Measurements from ENCODE around the gene SLC1A3.

The SLC1A3 gene

DNA sequence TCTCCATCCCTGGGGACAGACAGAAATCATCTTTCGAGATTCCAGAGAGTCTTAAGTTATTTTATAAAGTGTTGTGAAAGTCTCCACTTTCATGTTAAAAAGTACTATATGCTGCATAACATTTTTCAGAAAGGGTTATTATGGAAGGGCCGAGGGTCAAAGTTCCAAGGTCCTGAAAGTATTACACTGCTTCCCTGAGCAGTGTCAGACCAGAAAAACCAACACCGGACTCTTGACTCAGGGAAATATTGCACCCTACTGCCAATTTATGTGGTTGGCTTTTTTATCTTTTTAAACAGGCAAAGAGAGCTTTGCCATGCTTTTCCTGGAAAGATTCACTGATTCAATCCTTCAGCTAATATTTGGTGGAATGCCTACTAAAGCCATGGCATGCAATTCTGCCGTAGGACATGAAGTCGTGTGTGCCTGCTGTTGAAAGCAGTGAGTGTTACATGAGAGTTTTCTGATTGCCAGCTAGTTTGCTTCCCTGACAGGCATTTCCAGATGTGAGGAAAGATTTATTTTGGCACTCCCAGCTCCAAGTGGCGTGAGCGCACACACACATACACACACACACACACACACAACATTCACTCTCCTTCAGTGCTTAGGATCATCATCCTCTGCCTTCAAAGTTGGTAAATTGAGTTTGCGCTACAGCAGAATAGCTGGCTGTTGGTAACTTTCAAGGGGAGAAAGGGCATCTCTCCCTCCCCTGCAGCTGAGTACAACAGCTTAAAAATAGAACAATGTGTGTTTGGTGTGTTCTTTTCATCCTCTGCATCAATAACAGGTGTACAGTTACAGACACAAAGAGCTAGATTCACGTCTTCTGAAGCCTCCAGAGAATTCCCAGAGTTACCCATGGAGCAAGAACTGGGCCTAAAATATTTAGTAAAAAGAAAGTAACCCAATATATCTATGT lies 45.6 kb downstream of the SLC1A3 start:
- Histone ChIP-seq H3K27ac (peak overlapping the region in 5 of 21 experiments; percentile 2 to 37 (median 15)), H3K4me3 (no peak overlapping the region)

DNA sequence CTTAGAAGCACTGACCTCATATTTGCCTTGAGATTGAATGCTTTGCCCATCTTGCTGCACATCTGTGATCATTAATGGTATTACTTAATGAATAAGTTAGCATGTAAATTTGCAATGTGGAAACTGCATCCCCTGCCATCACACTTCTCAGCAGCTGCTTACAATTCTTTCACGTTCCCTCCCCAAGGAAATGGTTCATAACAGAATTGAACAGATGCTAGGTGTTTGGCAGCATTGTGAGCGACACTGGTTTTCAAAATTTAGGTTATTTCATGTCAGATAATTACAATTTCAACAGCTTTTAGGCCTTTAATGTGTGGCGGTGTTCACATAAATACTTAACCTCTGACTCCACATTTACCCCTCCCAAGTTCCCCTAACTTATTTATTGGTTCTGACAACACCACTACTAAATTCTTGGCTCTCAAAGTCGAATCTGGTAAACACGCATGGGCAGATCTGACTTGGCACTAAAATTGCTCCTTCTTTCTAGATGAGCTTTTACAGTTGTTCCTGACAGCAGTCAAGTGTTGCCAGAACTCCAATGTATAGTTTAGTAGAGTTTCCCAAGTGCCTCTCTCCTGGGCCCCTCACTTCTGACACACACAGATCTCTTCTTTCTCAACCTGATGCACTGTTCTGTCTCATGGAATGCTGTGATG lies 46.8 kb downstream of the SLC1A3 start:
- H3K27ac ChIP-seq: no peak overlapping the region

GRCh38 chr5:36654564-36654963 lies 48.2 kb downstream of the SLC1A3 start:
- peak overlapping the region in 3 of 21 experiments; percentile 22 to 30 (median 24) for H3K27ac ChIP-seq
- H3K4me3 ChIP-seq: no peak overlapping the region

More for the DNA sequence above, 46.8 kb downstream of the SLC1A3 start:
- no peak overlapping the region for H3K4me3 ChIP-seq

GRCh38 chr5:36655161-36655560 lies 48.8 kb downstream of the SLC1A3 start:
- peak overlapping the region in 4 of 21 experiments; percentile 22 to 50 (median 27) for H3K27ac ChIP-seq
- H3K4me3 ChIP-seq: no peak overlapping the region

- H3K27ac ChIP-seq: peak overlapping the region in 4 of 21 experiments; percentile 9 to 56 (median 50)
- H3K4me3 ChIP-seq: no peak overlapping the region
These were observed 50.1 kb downstream of the SLC1A3 start for GRCh38 chr5:36656556-36656955.

GRCh38 chr5:36657563-36657995 lies 51.2 kb downstream of the SLC1A3 start:
- no peak overlapping the region for H3K4me3 ChIP-seq

DNA sequence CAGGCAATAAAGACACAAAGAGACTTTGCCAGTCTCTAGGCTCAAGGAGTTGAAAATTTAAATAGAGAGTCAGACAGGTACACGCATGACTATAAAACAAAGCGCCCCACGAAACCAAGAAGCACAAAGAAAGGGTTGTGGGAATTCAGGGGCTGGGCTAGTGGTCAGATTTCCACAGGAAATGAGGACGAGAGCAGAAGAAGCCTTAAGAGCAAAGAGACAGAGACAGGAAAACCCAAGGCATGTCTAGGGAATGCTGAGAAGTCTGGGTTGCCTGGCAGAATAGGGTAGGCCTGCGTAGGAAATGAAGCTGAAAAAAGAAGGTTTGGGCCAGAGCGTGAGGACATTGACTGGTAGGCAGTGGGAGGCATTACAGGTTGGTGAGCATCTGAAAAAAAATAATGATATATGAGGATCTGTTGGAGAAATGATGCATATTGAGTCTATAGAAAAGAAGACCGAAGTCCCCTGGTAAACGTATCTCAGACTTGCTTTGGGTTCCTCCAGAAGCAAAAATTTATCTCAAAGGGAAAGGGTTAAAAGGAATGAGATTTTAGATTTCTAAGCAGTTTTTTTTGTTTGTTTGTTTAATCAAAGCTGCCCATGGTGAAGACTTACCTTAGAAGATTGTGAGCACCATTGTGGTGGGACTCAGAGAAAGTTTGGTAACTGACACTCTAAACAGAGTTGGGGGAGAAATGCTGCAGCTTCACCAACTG lies 51.8 kb downstream of the SLC1A3 start:
- H3K4me3 ChIP-seq: no peak overlapping the region
- peak overlapping the region in 17 of 21 experiments; percentile 30 to 87 (median 64) for H3K27ac ChIP-seq

More at GRCh38 chr5:36657563-36657995, 51.2 kb downstream of the SLC1A3 start:
- H3K27ac ChIP-seq: peak overlapping the region in 17 of 21 experiments; percentile 30 to 87 (median 64)

DNA sequence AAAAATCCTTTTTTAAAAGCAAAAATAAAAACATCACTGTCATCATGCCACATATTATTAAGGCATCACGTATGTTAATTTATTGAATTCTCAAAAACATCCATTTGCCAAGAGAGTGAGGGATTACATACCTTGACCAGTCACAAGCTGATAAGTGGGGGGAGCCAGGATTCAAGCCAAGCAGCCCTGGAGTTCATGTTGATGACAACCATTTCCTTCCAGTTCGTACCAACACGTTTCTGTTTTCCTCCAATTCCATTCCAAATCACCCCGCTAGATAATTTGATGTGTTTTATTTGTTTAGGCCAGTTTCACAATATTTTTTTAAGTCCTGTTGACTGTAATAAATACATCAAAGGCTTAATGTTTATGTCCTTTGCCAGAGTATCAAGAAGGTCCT lies 53.0 kb downstream of the SLC1A3 start:
- H3K27ac ChIP-seq: peak overlapping the region in 2 of 21 experiments; percentile 80
- no peak overlapping the region for H3K4me3 ChIP-seq

DNA sequence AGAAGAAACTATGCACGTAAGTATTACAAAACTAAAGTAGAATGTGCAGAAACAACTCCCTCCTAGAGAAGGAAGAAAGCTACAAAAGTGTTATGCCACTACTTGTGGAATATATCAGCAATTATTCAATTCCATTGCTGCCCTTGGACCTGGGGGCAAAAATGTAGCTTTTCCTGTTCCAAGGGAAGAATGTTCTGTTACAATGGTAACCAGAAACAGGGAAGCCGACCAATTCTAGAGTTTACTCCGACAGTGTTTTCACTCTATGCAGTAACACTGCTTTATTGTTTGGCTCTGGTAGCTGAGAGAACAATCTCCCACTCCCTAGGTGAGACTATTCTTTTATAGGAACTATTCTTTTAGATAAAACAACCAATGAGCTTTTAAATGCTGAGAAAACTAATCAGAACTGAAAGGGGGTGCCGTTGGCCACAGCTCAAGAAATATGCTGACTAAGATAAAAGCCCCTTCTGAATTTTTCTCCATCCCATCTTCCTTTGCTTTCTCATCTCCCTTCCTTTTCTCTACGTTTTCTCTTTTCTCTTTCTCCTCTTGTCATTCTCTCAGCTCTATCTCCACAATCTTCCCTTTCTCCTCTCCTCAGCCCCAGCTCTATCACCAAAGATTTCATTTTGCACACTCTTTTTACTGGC lies 54.1 kb downstream of the SLC1A3 start:
- H3K27ac ChIP-seq: no peak overlapping the region

GRCh38 chr5:36661456-36662220 lies 55.2 kb downstream of the SLC1A3 start:
- H3K27ac ChIP-seq: no peak overlapping the region
- no peak overlapping the region for H3K4me3 ChIP-seq

More for the DNA sequence above, 54.1 kb downstream of the SLC1A3 start:
- no peak overlapping the region for H3K4me3 ChIP-seq

GRCh38 chr5:36662291-36662851 lies 56.0 kb downstream of the SLC1A3 start:
- Histone ChIP-seq H3K4me3 (no peak overlapping the region), H3K27ac (no peak overlapping the region)

- no peak overlapping the region for H3K27ac ChIP-seq
- no peak overlapping the region for H3K4me3 ChIP-seq
These were observed 58.4 kb downstream of the SLC1A3 start for GRCh38 chr5:36664766-36665165.

GRCh38 chr5:36665628-36666027 lies 59.2 kb downstream of the SLC1A3 start:
- Histone ChIP-seq H3K4me3 (no peak overlapping the region), H3K27ac (peak overlapping the region in 1 of 21 experiments; percentile 29)

DNA sequence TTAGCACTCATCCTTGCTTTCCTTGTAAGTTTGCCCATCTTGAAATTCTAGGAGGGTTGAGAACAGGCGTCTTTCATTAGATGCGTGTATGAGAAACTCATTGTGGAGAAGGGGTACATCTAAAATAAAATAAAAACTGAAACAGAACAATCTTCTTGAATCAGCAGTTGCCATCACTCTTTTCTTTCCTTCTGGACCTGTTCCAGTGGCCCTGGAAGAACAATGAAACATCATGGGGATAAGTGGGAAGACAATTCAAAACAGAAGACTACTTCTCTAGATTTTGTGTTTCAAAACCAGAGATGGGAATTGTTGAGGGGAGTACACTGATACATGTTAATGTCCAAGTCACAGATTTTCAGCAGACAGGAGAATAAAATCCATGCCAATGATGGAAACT lies 59.9 kb downstream of the SLC1A3 start:
- no peak overlapping the region for H3K4me3 ChIP-seq
- peak overlapping the region in 2 of 21 experiments; percentile 9 to 29 for H3K27ac ChIP-seq

DNA sequence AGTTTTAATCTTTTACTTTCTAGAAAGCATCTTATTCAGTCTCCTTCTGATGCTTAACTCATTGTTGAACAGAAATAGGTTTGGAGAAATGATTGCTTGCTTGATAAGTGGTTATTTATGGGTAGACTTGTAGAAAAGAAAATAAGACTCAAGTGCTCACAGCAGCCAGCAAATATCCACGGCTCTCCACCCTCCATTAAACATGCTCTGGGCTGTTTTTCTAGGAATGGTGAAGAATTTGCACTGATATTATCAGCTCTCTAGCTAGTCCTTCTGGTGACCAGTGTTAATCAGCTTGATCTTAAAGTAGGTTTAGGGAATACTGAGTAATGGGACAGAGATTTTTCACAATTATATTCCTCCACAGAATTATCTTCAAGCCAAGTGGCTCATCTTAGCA lies 60.6 kb downstream of the SLC1A3 start:
- H3K4me3 ChIP-seq: no peak overlapping the region
- H3K27ac ChIP-seq: peak overlapping the region in 1 of 21 experiments; percentile 9

DNA sequence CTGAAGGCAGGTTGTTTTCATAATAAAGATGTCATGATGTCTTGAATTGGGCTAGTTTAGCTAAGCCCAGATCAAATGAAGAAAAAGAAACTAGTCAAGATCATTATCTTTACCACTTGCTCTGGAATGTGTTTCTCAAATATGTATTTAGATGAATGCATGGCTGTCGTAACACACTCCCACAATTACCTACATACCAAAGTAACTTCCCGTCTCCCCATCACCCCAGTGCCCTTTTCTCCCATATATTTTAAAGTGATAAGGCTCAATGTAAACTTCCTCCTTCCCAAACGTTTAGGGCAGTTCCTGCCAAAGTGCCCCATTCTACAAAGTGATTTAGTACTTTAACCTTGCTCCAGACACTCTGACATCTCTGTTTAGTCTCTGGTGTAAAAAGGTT lies 61.4 kb downstream of the SLC1A3 start:
- H3K4me3 ChIP-seq: no peak overlapping the region
- no peak overlapping the region for H3K27ac ChIP-seq

DNA sequence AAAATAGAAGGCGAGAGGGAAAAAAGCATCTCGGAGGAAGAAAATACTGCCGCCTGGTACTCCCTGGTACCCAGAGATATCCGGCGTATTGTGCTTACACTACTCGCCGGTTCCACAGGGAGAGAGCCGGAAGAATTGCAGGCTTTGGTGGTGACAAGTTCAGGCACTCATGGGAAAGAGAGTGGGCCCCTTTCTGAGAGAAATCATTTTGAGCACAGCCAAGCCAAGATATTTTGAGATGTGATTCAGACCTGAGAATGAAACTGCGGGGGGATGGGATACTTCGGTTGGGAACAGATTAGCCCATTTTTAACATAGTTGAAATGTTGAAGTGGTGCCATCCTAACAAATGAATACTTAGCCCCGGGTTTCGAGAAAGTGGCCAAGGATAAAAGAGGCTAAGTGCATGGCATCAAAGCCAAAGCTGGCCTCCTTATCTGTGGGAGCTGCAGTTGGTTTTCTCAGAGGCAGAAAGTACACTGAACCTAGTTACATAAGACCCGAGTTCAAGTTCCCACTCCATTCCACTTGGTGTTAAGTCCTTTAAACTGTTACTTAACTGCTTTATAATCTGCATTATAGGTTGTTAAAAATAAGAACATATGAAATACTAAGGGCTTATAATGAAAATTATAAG lies 62.7 kb downstream of the SLC1A3 start:
- H3K27ac ChIP-seq: no peak overlapping the region
- H3K4me3 ChIP-seq: no peak overlapping the region

- Histone ChIP-seq H3K4me3 (no peak overlapping the region), H3K27ac (no peak overlapping the region)
These were observed 64.1 kb downstream of the SLC1A3 start for GRCh38 chr5:36670548-36670947.
